GM18868 (cell line): ENCODE results near the gene SGPL1.

Experiments
- ATAC-seq: cut with Tn5 transposase; IDR thresholded peaks from one replicate; pipeline ENCODE4 v1.9.1; 2021; ENCODE audit warnings: mild to moderate bottlenecking, moderate library complexity; ENCODE audit not compliant: unreplicated experiment

The SGPL1 gene

GRCh38 chr10:70780370-70780760, 35.4 kb upstream of the SGPL1 start:
- ATAC-seq: no peak

GRCh38 chr10:70780772-70781171, 35.0 kb upstream of the SGPL1 start:
- no peak for ATAC-seq

- no peak for ATAC-seq
Measured at GRCh38 chr10:70781461-70782051, 34.2 kb upstream of the SGPL1 start.

DNA sequence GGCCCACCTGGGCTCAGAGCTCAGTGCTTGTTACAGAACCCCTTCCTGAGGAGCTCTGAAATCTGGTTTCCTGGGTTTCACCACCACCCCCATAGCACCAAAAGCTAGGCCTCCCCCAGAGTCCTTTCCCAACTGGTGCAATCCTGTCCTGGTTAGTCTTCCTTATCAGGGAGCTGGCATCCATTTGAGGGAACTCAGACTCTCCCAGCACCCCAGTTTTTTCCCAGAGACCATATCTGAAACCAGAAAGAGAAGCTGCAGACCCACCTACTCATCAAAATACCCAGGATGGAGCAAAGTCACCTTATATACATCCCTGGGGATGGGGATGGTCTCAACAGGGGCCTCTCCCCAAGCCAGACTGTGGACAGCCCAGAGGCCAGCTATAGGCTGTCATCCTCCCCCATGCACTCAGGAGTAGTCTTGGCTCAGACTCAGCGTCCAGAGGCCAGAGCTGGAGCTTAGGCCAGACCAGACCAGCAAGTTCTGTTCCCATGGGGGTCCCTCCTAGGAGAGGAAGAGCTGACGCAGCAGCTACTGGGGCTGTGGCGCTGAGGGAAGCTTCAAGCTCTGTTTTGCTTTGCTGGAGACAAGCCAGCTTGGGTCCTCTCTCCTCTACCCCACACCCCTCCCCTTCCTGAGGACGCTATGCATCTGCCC, 33.5 kb upstream of the SGPL1 start:
- no peak for ATAC-seq

DNA sequence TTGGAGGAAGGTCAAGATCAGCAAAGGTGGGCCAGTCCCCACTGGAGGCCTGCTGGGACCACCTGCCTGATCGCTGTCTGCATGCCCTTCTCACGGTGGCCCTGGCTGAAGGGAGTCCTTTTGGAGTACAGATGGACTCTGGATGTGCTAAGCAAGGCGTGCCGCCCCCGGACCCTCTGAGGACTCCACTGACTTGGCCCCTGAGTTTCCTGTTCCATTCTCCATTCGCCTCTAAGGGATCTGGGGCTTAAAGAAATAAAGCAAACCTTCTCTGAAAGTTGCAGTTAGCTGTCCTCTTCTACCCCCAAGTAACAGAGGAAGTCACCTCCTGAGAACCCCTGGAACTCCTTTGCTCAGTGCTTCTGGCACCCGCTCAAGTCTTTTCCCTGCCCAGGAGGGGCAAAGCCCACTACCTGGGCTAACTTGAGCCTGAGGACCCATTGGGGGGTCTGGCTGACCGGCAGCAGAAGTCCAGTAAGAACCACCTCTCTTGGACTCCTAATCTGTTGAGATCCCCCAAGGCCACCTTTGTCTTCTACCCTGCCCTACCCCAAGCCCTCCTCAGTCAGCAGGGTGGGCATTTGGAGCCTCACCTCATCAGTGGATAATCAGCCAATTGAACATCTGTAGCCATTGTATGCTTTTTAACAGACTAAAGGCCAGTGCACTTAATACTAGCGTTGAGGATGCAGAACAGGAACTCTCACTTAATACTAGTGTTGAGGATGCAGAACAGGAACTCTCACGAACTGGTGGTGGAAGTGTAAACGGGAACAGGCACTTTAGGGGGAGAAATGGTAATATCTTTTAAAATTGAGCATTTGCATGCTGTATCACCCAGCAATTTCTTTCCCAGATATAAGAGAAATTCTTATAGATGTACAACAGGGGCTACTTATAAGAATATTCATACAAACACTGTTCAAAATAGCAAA, 32.7 kb upstream of the SGPL1 start:
- ATAC-seq: no peak

- ATAC-seq: no peak
Measured at GRCh38 chr10:70784016-70784415, 31.7 kb upstream of the SGPL1 start.

- no peak for ATAC-seq
Measured at GRCh38 chr10:70784471-70784870, 31.3 kb upstream of the SGPL1 start.

- no peak for ATAC-seq
Measured at GRCh38 chr10:70785190-70785589, 30.6 kb upstream of the SGPL1 start, which contains the start of gene TBATA. Gene TBATA (minus strand): TSS chr10:70785377. CDS start chr10:70783379, 1,998 bp downstream.

DNA sequence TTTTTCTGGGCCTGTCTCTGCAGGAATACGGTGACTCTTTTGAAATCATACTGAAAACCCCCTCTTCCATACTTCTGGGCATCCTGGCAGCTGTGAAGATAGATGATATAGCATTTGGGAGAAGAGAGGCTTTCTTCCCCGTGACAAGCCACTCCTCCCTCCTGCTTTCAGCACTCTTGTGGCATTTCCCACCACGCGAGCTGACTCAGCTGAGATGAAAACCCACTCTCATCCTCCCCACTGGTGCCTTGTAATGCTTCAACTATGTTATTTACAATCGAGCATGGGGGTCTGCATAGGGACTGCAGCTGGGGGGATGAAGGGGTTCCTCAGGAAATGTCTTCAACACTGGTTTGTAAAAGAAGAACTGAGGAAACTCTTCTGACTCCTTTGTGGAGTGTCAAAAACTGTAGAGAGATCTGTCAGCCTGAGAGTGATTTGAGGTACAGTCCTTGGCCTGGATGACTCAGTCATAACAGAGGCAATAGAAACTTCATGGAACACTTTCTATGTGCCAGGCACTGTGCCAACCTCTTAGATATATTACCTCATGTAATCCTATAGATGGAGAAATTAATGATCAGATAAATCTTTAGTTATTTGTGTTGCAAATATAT, 28.8 kb upstream of the SGPL1 start:
- no peak for ATAC-seq

GRCh38 chr10:70791386-70792039, 24.2 kb upstream of the SGPL1 start:
- no peak for ATAC-seq

DNA sequence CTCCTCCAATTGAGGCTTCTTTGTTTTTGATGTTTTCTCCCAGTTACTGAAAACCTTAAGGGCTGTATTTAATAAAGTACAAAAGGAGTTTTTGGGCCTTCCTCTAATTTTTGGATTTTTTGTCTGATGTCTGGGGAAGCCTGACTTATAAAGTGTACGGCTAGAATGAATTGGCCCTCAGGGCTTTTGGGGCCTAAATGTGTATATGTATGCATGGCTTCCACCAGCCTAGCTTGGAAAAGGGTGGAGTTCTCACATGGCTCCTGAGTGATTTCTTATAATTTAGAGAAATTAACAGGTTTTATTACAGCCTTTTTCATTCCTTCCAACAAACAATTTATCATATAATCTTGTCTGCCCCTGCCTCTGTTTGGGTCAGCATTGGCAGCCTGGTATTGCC, 20.1 kb upstream of the SGPL1 start:
- ATAC-seq: no peak

- no peak for ATAC-seq
Measured at GRCh38 chr10:70797840-70798239, 17.9 kb upstream of the SGPL1 start.

DNA sequence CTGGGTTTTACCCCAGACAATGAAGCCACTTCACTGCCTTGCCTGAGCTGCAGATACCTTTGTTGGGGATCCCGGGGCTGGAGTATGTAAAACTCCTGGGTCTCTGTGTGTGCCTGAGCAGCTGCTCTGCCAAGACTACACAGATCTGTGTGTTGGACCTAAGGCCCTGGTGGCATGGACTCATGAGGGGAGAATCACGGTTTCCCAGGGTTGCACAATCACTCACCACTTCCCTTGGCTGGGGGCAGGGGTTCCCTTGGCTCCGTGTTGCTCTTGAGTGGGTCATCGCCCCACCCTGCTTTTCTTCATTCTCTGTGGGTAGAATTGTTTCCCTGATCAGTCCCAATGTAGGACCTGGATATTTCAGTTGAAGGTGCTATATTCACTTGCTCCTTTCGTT, 16.6 kb upstream of the SGPL1 start:
- ATAC-seq: no peak

- ATAC-seq: no peak
Measured at GRCh38 chr10:70801854-70802253, 13.9 kb upstream of the SGPL1 start.

DNA sequence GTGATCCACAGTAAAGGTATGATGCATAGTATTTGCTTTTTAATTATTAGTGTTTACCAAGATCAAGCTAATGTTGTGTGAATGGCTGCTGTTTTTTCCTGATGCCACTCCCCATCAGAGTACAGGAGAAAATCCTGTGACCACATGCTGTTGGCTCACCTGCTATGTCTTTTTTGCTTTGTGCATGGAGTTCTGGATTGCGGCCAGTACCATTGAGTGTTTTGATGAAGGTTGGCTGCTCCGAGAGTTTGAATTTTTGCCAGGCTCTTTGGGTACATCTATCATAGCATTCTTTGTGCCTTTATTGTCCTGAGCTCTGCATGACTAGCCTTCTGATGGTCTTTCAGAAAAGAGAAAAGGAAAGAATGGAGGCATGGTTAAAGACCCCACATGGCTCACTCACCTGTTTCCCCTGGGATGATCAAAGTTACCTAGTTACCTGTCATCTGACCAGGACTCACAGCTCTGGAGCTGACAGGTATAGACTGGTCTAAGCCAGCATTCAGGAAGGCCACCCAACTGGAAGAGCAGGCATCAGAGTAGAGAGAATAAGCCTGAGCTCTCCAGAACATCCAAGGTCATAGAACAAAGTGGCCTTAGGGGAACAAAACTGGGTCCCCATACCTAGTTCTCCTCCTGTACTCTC, 11.8 kb upstream of the SGPL1 start:
- ATAC-seq: no peak

- ATAC-seq: no peak
Measured at GRCh38 chr10:70804421-70804808, 11.3 kb upstream of the SGPL1 start.

DNA sequence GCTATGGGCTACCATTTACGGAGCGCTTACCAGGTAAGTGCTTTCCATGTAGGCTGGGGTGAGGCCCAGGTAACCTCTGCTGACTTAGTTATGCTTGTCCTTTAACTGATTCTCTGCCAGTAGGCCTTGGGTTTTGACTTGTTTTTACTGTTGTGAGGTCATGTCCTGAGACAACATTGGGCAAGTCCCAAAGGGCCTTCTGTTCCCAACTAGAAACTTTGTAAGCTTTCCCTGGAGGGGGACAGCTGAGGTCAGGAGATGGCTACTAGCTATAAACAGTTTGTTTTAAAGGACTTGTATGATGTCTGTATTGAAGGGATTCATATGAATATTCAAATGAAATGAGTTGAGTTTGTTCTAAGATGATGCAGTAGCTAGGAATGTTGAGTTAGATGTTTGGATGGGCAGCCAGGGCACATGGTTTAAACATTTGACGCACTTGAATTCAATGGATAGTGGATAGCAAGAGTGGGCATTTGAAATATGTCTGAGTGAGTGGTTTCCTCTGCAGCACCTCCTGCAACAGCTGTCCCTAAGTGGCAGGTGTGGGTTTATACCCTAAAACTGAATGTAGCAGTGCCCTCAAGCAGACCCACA, 10.0 kb upstream of the SGPL1 start:
- no peak for ATAC-seq

GRCh38 chr10:70806841-70807240, 8.9 kb upstream of the SGPL1 start:
- ATAC-seq: no peak

- no peak for ATAC-seq
Measured at GRCh38 chr10:70807556-70807955, 8.2 kb upstream of the SGPL1 start.

- ATAC-seq: no peak
Measured at GRCh38 chr10:70809011-70809611, 6.6 kb upstream of the SGPL1 start.
